Hippocampal formation (tissue), 2 donors: ENCODE measurements around the gene STX10.

Experiments
- DNase-seq, 2 donors: peaks; one replicate each; lab custom pipeline; 2025; lab: John Stamatoyannopoulos, UW

Gene STX10

DNA sequence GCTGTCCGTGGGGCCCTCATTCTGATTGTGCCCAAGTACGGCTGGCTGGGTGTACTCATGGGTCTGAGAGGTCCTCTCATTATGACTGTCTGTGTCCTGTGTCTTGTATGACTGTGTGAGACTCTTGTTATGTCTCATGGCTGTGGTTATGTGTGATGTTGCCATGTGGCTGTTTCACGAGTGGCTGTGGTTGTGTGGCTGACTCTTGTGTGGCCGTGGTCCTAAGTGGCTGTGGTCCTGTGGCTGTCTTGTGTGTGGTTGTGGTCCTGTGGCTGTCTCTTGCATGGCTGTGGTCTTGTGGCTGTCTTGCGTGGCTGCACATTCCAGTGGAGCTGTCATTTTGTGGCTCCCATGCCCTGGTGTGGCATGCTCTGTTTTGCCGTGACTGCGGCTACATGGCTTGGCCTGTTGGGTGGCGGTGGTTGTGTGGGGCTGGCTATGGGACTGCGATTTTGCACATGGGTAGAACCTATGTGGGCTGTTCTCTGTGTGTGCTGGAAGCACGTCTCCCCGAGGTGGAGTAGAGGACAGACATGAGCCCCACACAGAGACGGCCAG, 50.1 kb downstream of the STX10 start:
- no peak for DNase-seq

DNA sequence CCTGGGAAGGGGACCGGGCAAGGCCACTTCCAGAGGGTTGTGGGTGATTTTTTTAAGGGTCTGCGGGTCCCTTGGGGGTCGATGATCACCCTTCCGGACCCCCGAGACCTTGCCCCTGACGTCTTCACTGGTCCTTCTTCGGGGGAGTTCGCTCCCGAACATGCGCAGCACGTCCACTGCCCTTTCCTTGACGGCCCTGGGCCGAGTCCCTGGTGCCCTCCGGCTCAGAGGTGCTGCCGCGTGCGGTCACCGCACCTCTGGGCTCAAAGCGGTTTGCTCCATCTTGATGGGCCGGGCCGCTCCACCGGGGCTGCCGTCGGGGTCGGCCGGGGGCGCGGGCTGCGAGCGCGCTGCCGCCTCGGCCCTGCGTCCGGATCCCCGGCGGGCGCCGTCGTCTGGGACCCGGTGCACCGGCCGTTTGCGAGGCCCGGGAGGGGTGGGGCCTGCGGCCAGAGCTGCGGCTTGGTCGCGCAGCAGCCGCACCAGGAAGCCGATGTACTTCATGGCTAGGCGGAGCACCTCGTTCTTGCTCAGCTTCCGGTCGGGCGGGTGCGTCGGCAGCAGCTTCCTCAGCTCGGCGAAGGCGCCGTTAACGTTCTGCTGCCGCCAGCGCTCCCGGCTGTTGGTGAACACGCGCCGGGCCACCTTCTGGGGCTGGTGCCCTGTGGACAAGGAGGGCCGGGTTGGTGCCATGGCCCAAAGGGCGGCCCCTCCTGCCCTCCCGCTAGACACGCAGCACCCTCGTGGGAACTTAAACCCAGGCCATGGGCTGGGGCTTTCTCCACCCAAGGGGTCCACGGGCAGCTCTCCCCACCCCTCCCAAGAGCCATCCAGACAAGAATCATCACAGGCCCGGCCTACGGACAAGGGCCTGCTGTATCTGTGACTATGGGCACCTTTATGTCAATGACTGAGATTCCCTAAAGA, 50.8 kb downstream of the STX10 start:
- DNase-seq: no peak

DNA sequence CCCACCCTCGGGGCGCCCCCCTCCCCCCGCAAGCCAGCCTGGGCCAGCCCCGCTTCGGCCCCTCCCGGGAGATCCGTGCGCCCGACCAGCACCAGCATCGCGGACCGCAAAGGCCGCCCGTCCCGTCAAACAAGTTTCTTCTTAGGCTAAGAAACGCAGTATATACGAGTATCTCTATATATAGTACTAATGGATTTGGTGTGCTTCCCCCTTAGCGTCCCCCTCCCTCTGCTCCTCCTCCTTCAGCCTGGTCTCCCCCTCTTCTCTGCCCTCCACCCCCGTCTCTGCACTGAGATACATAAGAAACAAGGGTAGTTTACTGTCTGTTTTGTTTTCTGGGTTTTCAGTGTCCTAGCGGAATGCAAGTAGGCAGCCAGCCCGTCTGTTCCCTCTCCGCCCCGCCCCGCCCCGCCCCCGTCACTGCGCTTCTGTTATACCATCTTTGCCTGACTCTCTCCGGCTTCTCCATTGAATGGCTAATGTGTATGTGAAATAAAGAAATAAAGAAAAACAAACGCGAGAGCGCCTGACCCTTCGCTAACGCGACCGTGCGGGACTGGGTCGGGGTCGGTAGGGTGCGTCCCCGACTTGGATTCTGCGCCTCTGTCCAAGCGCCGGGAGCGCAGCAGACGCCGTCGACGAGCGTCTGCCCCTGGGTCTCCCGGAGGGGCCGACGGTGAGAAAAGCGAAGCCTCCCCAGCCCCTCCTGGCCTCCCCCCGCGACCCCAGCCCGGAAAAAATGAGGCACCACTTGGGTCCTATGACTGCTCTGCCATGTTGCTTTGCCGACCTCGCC, 51.7 kb downstream of the STX10 start:
- DNase-seq: no peak

DNA sequence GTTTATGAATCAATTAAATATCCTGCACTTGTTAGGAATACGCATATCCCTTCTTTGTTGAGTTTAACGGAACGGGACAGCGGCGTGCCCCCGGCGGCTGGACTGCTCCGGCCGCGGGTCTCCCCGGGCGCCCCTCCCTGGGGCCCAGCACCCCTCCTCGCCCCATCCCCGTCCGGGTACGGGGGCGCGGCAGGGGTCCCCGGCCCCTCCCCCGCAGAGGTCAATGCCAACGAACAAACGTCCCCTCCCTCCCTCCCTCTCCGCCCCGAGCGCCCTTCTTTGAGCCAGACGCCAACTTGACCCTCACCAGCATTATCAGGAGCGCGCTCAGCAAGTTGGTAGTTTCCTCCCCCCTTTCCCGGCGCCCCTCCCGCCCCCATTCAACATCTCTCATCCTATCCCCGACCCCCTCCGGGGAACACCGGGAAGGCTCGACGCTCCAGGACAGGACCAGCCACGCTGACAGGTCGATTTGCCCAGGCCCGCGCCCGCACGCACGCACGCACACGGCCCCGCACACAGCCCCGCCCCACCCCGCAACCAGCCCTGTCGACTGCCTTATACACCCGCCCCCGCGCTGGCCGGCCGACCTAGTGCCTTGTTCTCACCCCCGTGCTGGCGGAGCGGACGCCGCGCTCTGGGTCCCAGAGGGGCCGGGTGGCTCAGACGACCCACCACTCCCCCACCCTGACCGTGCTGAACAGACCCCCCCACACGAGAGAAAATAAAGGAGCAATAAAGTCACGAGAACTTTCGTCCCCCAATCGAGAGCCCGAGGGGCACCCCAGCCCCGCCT, 52.5 kb downstream of the STX10 start:
- no peak for DNase-seq

DNA sequence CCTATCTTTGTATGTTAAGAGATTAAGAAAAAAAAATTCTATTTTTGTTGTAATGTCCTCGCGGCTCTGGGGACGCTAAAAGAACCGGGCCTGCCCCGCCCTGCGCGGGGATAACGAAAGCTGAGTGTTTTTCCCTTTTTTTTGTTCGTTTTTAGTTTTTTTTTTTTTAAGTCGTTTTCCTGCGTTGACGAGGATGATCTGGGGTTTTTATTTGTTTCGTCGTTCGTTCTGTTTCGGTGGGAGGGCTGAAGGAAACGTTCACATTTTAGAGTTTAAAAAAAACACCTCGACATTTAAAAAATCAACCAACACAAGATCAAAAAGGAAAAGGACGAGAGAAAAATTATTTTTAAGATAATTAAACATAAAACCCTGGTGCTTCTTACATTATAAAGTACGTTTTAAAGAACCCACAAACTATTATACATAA, 53.1 kb downstream of the STX10 start:
- DNase-seq: no peak

DNA sequence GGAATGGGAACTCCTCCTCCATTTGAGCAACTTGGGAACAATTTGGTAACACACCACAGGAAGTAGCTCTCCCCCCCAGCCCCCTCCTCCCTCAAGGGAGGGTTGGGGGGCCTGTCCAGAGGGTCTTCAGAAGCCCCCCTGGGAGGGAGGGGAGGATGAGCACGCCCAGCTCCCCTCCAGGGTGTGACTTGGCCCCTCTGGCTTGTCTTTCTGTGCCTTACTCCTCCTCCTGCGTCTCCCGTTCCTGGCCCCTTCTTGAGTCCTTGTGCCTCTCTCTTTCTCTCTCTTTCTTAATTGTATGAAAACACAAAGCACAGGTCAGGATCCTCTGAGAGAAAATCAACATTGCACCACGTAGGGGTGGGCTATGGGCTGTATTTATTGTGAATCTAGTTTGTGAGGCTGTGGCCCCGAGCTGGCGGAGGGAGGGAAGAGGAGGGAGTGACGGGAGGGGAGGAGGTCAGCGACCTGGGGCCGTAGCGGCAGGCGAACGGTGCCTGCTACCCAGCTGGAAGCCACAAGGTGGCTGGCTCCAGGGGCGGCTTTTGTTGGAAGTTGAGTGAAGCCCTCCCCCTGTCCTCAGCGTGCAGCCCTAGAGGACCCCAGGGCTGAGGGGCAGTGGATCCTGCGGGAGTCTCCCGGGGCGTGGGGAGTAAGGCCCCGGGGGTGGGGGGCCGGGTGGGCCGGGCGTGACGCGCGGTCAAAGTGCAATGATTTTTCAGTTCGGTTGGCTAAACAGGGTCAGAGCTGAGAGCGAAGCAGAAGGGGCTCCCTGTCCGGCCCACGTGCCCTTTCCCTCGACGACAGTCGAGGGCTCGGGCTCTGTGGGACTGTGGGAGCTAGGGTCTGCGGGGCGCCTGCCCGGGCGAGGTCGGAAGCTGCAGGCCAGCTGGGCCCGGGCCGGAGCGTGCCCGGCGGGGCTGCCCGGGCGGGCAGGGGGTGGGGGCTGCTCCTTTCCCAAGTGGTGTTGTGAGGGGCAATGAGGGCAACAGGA, 53.9 kb downstream of the STX10 start:
- no peak for DNase-seq

DNA sequence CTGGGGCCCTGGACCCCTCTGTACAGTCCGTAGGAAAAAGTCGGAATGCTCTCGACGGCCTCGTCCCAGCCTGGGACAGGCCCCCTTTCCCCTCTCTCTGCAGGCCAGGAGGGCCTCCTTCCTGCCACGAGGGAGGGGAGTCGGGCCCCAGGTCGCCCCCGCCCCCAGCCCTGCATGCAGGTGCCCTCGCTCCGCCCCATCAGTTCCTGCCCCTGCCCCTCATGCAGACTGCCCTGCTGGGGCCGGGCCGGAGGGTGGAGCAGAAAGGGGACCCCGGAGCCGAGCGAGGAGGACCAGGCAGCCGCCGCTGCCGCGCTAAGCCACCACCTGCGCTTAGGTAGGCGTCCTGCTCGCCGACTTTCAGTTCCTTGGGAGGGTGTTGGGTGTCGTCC, 54.8 kb downstream of the STX10 start:
- no peak for DNase-seq

DNA sequence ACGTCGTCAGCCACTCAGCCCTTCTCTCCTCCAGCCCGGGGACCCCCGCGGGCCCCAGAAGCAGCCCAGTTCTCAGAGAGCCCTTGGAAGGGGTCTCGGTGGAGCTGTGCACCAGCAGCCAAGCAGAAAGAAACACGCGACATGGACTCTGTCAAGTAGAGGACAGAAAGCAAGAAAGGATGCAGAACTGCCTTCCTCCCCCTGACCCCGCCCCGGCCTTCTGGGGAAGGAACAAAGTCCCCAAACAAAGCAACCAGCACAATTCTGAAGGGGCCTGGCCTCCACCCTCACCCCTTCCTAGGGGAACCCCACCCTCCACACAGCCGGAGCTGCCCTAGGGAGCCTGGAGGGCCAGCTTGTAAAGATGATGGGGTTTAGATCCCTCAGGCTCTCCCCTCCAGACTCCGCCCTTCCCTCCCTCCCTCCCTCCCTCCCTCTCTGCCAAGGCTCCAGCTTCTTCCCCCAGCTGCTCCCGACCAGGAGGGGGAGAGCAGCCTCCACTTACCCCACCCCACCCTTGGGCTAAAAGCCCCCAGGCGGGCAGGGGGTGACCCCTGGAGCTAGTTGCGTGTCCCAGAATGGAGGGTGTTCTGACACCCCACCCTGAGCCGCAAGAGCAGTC, 55.3 kb downstream of the STX10 start:
- no peak for DNase-seq

DNA sequence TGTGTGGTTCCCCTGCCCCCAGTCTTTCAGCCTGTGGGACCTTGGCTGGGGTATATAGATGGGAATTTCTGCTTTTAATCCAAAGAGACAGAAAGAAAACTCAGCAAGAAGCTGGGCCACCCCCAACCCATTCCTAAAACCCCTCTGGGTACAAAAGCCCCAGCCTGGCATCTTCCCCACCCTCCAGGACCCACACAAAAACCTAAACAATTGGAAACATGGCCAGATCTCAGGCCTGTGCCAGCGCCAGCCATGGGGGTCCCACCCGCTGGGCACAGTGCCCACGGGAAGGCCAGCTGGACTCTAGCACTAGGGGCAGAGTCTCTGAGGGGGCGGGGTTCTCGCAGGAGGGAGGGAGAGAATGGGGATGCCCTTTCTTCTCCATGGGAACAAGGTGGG, 56.1 kb downstream of the STX10 start:
- DNase-seq: no peak
